ENCODE measurements around the gene PRAC2.
"Not testable (repeated sequence)": the region's sequence is repeated elsewhere in the genome, so short reads cannot be mapped to it uniquely, and the experiment has no call there.

Gene PRAC2

GRCh38 chr17:48722915-48723422, at the start of gene PRAC2:
PRAC2 (plus strand) TSS chr17:48723185; CDS start chr17:48724411, 1,226 bp downstream.
- no peak for DNase-seq

GRCh38 chr17:48676963-48677558, 45.9 kb upstream of the PRAC2 start:
- no peak for DNase-seq

- no peak for DNase-seq
Measured at GRCh38 chr17:48678141-48678971, 44.6 kb upstream of the PRAC2 start.

GRCh38 chr17:48679385-48680096, 43.4 kb upstream of the PRAC2 start:
- no peak for DNase-seq

GRCh38 chr17:48681609-48682008, 41.4 kb upstream of the PRAC2 start:
- no peak for DNase-seq

GRCh38 chr17:48690655-48691054, 32.3 kb upstream of the PRAC2 start:
- DNase-seq, result no peak

- no peak for DNase-seq
Measured at GRCh38 chr17:48692049-48692448, 30.9 kb upstream of the PRAC2 start.

- DNase-seq, result no peak
Measured at GRCh38 chr17:48693178-48693577, 29.8 kb upstream of the PRAC2 start.

- no peak for DNase-seq
Measured at GRCh38 chr17:48701864-48702532, 21.0 kb upstream of the PRAC2 start.

GRCh38 chr17:48704361-48705248, 18.4 kb upstream of the PRAC2 start:
- no peak for DNase-seq

GRCh38 chr17:48711128-48711527, 11.9 kb upstream of the PRAC2 start:
- no peak for DNase-seq

GRCh38 chr17:48715496-48716399, 7.2 kb upstream of the PRAC2 start:
- no peak for DNase-seq

- DNase-seq, result not testable (repeated sequence)
Measured at GRCh38 chr17:48716549-48716948, 6.4 kb upstream of the PRAC2 start.

GRCh38 chr17:48717367-48718226, 5.4 kb upstream of the PRAC2 start:
- DNase-seq, result no peak

GRCh38 chr17:48718227-48718760, 4.7 kb upstream of the PRAC2 start:
- DNase-seq, result no peak

- DNase-seq, result no peak
Measured at GRCh38 chr17:48718761-48719641, 4.0 kb upstream of the PRAC2 start.

GRCh38 chr17:48719642-48720265, 3.2 kb upstream of the PRAC2 start:
- no peak for DNase-seq
